Nucleus accumbens (tissue), 56 donors: ENCODE results near the gene BRD7.
"Not testable (repeated sequence)": the region's sequence is repeated elsewhere in the genome, so short reads cannot be mapped to it uniquely, and the experiment has no call there.

Source experiments
- DNase-seq, 56 donors: peaks; one replicate each; lab custom pipeline; 2025; lab: John Stamatoyannopoulos, UW

The BRD7 gene

GRCh38 chr16:50360033-50360778, 8.6 kb downstream of the BRD7 start:
- no peak for DNase-seq

DNA sequence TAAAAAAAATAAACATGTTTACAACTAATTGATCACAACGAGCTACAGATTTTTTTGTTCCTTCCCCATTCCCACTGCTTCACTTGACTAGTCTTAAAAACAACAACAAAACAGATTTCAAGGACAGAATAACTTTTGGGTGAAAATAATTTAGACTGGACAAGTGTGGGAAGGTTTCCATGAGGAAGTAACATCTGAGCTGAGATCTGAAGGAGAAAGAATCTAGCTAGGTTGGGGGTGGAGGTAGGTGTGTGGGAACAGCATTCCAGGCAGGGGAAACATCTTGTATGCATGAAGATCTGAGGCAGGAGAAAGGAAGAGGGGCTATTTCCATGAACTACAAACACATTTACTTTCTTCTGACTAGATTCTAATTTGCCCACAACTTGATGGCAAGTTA, 9.2 kb downstream of the BRD7 start:
- DNase-seq: no peak

- DNase-seq: no peak
These were observed 13.9 kb downstream of the BRD7 start for GRCh38 chr16:50354629-50355456.

GRCh38 chr16:50354082-50354481, 14.7 kb downstream of the BRD7 start:
- no peak for DNase-seq

DNA sequence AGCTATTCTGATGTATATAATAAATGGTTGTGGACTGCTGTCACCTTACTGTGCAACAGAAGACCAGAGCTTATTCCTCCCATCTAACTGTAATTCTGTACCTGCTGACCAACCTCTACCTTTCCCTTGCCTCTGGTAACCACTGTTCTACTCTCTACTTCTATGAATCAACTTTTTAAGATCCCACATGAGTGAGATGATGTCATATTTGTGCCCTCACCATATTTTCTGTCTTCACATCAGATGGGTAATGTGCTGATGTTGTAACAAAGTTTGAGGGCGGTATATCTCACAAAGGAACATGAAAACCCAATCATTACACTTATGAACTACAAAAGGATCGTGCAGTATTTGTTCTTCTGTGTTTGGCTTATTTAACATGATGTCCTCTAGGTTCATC, 16.8 kb downstream of the BRD7 start:
- DNase-seq: no peak

GRCh38 chr16:50351116-50351515, 17.7 kb downstream of the BRD7 start:
- no peak for DNase-seq

DNA sequence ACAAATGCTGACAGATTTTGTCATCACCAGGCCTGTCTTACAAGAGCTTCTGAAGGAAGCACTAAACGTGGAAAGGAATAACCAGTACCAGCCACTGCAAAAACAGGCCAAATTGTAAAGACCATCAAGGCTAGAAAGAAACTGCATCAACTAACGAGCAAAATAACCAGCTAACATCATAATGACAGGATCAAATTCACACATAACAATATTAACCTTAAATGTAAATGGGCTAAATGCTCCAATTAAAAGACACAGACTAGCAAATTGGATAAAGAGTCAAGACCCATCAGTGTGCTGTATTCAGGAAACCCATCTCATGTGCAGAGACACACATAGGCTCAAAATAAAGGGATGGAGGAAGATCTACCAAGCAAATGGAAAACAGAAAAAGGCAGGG, 23.6 kb downstream of the BRD7 start:
- not testable (repeated sequence) for DNase-seq

DNA sequence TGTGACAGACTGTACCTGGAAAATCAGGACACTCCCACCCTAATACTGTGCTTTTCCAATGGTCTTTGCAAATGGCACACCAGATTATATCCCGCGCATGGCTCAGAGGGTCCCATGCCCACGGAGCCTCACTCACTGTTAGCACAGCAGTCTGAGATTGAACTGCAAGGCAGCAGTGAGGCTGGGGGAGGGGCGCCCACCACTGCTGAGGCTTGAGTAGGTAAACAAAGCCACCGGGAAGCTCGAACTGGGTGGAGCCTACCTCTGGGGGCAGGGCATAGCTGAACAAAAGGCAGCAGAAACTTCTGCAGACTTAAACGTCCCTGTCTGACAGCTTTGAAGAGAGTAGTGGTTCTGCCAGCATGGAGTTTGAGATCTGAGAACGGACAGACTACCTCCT, 25.2 kb downstream of the BRD7 start:
- not testable (repeated sequence) for DNase-seq

DNA sequence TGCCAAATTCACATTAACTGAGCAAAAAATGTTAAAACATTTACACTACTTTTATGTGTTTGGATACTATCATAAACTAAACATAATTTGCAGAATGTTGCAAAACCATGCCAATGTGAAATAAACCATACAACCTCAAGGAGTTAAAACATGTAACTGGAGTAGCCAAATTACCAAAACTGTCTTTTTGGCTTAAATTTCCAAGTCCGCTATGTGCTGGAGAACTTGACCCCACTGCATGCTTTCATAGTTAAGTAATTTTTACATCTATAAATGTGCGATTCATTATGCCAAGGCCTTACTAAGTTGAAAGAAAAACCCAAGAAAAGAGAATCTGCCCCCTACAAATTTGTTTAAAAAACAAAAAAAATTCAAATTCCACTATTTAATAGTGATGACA, 28.2 kb downstream of the BRD7 start:
- no peak for DNase-seq

DNA sequence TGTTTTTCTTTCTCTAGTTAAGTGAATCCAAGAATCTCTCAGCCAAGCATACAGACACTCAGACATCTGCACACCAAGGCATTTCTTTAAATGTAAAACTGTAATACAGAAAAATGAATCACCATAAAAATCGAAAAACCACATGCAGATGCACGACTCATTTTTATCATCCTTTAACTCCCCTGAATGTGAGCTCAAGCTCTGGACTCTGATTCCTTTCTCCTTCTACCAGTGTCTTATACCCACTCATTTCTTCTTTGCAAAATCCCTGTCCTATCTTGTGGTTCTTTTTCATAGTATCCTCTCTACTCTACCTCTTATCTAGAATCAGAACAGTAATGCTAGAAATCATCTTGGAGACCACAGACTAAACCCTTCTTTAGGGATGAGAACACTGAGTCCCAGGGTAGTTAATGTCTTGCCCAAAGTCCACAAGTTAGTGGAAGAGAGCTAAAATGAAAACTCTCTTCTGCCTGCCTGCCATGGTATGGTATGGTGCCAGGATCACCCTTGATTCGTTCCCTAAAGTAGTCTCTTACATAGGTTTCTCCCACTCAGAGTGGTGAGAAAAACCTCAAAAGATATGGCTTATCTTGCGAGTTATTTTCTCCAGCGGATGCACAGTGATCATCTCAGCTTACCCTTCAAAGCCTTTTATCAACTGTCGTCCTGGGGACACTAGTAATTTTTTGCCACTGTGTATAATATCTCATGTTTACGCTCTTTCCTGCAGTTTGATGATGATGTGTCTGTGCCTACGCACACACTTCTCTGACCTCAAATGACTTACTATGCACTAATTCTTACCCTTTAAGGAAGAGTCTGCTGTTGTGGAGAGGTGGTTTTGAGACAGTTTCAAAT, 30.2 kb downstream of the BRD7 start:
- no peak for DNase-seq

DNA sequence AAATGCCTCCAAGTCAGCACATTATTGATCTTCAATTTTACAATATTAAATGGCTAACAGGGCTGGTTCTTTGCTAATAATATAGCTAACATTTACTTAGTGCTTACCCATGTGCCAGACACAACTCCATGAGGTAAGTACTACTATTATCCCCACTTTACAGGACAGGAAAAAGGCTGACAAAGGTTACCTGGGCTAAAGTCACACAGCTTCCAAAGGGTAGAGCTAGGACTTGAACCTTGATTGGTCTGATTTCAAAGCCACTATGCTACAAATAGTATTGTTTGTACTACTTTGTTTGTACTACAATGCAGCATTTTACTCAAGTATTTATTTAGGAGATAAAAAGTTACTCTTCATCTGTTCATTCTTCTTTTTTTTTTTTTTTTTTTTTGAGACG, 31.9 kb downstream of the BRD7 start:
- no peak for DNase-seq

GRCh38 chr16:50335196-50335958, 33.4 kb downstream of the BRD7 start:
- no peak for DNase-seq

GRCh38 chr16:50334106-50334975, 34.4 kb downstream of the BRD7 start:
- DNase-seq: no peak

- no peak for DNase-seq
These were observed 36.2 kb downstream of the BRD7 start for GRCh38 chr16:50332599-50332998.

DNA sequence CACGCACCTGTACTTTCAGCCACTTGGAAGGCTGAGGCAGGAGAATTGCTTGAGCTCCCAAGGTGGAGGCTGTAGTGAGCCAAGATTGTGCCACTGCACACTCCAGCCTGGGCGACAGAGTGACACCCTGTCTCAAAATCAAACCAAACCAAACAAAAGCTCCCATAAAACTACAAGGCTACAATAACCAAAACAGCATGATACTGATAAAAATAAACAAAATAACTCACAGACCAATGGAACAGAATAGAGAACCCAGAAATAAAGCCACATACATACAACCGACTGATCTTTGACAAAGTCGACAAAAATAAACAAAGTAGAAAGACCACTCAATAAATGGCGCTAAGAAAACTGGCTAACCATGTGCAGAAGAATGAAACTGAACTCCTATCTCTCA, 37.2 kb downstream of the BRD7 start:
- DNase-seq: no peak

DNA sequence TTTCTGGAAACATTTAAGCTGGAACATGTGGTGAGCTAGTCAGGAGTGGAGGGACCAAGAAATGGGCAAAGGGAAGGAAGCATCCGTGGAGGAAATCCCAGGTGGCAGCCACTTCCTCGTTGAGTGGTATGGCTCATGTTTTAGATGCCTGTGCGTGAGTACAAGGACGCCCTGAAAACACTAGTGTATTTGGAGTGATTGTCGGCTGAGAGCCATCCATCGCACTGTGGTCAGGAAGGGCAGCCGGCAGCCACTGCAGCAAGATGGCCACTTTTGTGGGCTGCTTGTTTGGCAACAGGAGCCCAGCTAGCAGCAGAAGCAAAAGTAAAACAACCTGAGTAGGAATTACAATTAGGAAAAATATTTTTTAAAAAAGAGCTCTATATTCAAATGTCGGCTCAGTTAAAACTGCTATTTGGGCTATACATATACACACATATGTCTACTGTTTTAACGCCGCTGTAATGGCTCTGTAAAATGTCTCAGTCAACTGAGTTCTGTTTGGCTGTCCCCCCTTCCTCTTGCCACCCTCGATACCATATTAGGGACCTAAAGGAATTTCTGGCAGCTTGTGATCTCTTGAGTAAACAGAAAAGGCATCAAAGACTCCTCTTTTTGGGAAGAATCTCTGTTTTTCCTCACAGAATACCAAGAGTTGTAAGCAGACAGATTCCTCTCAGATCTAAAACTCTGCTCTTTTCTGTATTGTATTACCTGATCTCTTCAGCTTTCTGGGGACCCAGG, 39.2 kb downstream of the BRD7 start:
- DNase-seq: peak in 1 of 56 donors; percentile 7

GRCh38 chr16:50326835-50327465, 41.8 kb downstream of the BRD7 start:
- DNase-seq: peak in 1 of 56 donors; percentile 16

DNA sequence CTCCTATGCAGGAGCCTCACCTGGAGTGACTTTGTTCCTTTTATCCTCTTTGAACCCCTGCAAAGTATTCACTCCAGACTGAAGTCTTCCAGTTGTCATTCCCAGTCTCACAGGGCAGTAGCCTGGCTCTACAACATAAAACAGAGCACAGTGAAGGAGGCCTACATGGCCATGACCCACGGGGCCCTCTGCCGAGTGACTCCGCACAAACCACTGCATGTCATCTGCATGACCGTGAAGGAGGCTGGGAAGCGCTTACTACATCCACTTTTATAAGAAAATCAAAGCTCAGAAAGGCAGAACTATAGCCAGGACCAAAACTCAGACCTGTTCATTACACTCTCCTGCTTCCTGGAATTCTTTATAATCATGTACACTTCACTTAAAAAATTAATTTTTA, 42.5 kb downstream of the BRD7 start:
- DNase-seq: no peak
